Measurements from ENCODE around the gene CCL4L2. TPM values are rescaled to one million over a fixed set of nuclear protein-coding genes. Genes with fewer than 3 reads are reported as not detected.
"Not testable (repeated sequence)": the region's sequence is repeated elsewhere in the genome, so short reads cannot be mapped to it uniquely, and the experiment has no call there.

CCL4L2 gene
- total RNA-seq, 1 donor: not detected

- H3K4me3 ChIP-seq (ENCODE audit: low read depth, low read length); DNase-seq (ENCODE audit: low read depth): not testable (repeated sequence)
Observed at GRCh38 chr17:36229644-36230043, 18.8 kb downstream of the CCL4L2 start.

GRCh38 chr17:36242046-36242445 lies 31.2 kb downstream of the CCL4L2 start:
- not testable (repeated sequence) for DNase-seq (ENCODE audit: low read depth); H3K4me3 ChIP-seq (ENCODE audit: low read depth, low read length)

Small RNA genes within 50 kb of the gene (small RNA-seq; reads per million reads assigned to genes)
- not detected for gene AC243829.3
- not detected for gene AC243829.6

Other genes with a start within 250 kb of the CCL4L2 start
- gene CCL16, start 229.6 kb upstream of the CCL4L2 start, total RNA-seq: not detected in 2 replicates
- not detected in 2 replicates for gene CCL14, start 224.3 kb upstream of the CCL4L2 start, total RNA-seq
- not detected in 2 replicates for gene CCL15, start 209.5 kb upstream of the CCL4L2 start, total RNA-seq
- gene CCL23, start 193.1 kb upstream of the CCL4L2 start, total RNA-seq: not detected in 2 replicates
- gene CCL18, start 146.8 kb upstream of the CCL4L2 start, total RNA-seq: under 0.01 TPM in 1 of 2 replicates, not detected in the other
- gene CCL3, start 120.9 kb upstream of the CCL4L2 start, total RNA-seq: not detected in 2 replicates
- gene CCL4, start 107.2 kb upstream of the CCL4L2 start, total RNA-seq: not detected in 2 replicates
- 0.43 TPM in 1 of 2 replicates, not detected in the other for gene TBC1D3B, start 34.4 kb upstream of the CCL4L2 start, total RNA-seq
- not detected in 2 replicates for gene CCL3L1, start 14.3 kb upstream of the CCL4L2 start, total RNA-seq
- gene TBC1D3I, start 53.5 kb downstream of the CCL4L2 start, total RNA-seq: 0.97 TPM in 1 of 2 replicates, not detected in the other
- not detected in 2 replicates for gene TBC1D3G, start 112.8 kb downstream of the CCL4L2 start, total RNA-seq
- not detected in 2 replicates for gene TBC1D3H, start 177.4 kb downstream of the CCL4L2 start, total RNA-seq

All from fibroblast of villous mesenchyme (primary cell).